ENCODE results near the gene OTUD3. TPM values are rescaled to one million over a fixed set of nuclear protein-coding genes. Genes with fewer than 3 reads are reported as not detected.
"Not testable (repeated sequence)": the region's sequence is repeated elsewhere in the genome, so short reads cannot be mapped to it uniquely, and the experiment has no call there.

OTUD3 gene
- total RNA-seq, 2 experiments from 2014 or later = 6.9 to 8.4 TPM

- intact Hi-C loops (cut with micrococcal nuclease) = no loop called here
- ChIA-PET POLR2A (no interaction called here), CTCF (interaction anchor here (1.0 to 2.9 kb wide), 3 partner anchors 230 to 291 kb away, joined by 3 to 32 read pairs (median 3); no protein-coding TSS in a partner anchor)
- Mint-ChIP-seq H3K4me1 (ENCODE audit: low read depth) (peaks cover 2% of the 10 kb centered on the region), H3K9me3 (no peaks in the 10 kb centered on the region), H3K27ac (no peak overlapping the region), H3K4me3 (no peak overlapping the region), H3K27me3 (no peaks in the 10 kb centered on the region), H3K36me3 (no peaks in the 10 kb centered on the region)
- DNase-seq = no peak
Measured at GRCh38 chr1:19922015-19922688, 40.0 kb downstream of the OTUD3 start.

GRCh38 chr1:19923137-19923952 is 41.1 kb downstream of the OTUD3 start, which contains the start of gene PLA2G2E:
TSS of gene PLA2G2E (minus strand) at chr1:19923617. CDS start at chr1:19923559, 58 bp downstream.
- CTCF ChIA-PET = no interaction called here
- H3K4me1 Mint-ChIP-seq (ENCODE audit: low read depth) = no peaks in the 10 kb centered on the region
- intact Hi-C loops (cut with micrococcal nuclease) = no loop called here
- no peaks in the 10 kb centered on the region for H3K9me3 Mint-ChIP-seq
- POLR2A ChIA-PET = no interaction called here
- H3K36me3 Mint-ChIP-seq = no peaks in the 10 kb centered on the region
- H3K27ac Mint-ChIP-seq = no peak within 1 kb of the TSS
- no peaks in the 10 kb centered on the region for H3K27me3 Mint-ChIP-seq
- H3K4me3 Mint-ChIP-seq = no peak within 1 kb of the TSS
- no peak for DNase-seq

- DNase-seq = no peak
- ChIA-PET CTCF (no interaction called here), POLR2A (no interaction called here)
- intact Hi-C loops (cut with micrococcal nuclease) = no loop called here
- no peaks in the 10 kb centered on the region for H3K27me3 Mint-ChIP-seq
- no peak overlapping the region for H3K4me3 Mint-ChIP-seq
- no peaks in the 10 kb centered on the region for H3K9me3 Mint-ChIP-seq
- H3K4me1 Mint-ChIP-seq (ENCODE audit: low read depth) = no peaks in the 10 kb centered on the region
- no peak overlapping the region for H3K27ac Mint-ChIP-seq
- no peaks in the 10 kb centered on the region for H3K36me3 Mint-ChIP-seq
Measured at GRCh38 chr1:19923953-19924346, 41.8 kb downstream of the OTUD3 start.

GRCh38 chr1:19925342-19926070 is 43.3 kb downstream of the OTUD3 start:
- no peaks in the 10 kb centered on the region for H3K4me1 Mint-ChIP-seq (ENCODE audit: low read depth)
- H3K27me3 Mint-ChIP-seq = no peaks in the 10 kb centered on the region
- CTCF ChIA-PET = interaction anchor here (0.7 to 0.8 kb wide), 2 partner anchors 7 to 44 kb away, joined by 3 read pairs; partner anchors contain the start of gene OTUD3
- DNase-seq = no peak
- intact Hi-C loops (cut with micrococcal nuclease) = no loop called here
- no peak overlapping the region for H3K27ac Mint-ChIP-seq
- peaks cover 11% of the 10 kb centered on the region for H3K9me3 Mint-ChIP-seq
- POLR2A ChIA-PET = no interaction called here
- H3K36me3 Mint-ChIP-seq = no peaks in the 10 kb centered on the region
- H3K4me3 Mint-ChIP-seq = no peak overlapping the region

- CTCF ChIA-PET = interaction anchor here (0.6 to 0.7 kb wide), 2 partner anchors 8 to 145 kb away, joined by 3 read pairs; no protein-coding TSS in a partner anchor
- H3K4me3 Mint-ChIP-seq = no peak overlapping the region
- no peak overlapping the region for H3K27ac Mint-ChIP-seq
- POLR2A ChIA-PET = no interaction called here
- intact Hi-C loops (cut with micrococcal nuclease) = no loop called here
- no peaks in the 10 kb centered on the region for H3K4me1 Mint-ChIP-seq (ENCODE audit: low read depth)
- H3K27me3 Mint-ChIP-seq = no peaks in the 10 kb centered on the region
- H3K36me3 Mint-ChIP-seq = no peaks in the 10 kb centered on the region
- DNase-seq = no peak
- H3K9me3 Mint-ChIP-seq = peaks cover 21% of the 10 kb centered on the region
Measured at GRCh38 chr1:19926296-19927129, 44.3 kb downstream of the OTUD3 start.

GRCh38 chr1:19927130-19927421 is 44.9 kb downstream of the OTUD3 start:
- H3K27ac Mint-ChIP-seq; H3K4me1 Mint-ChIP-seq (ENCODE audit: low read depth); POLR2A ChIA-PET; intact Hi-C loops (cut with micrococcal nuclease); DNase-seq; H3K27me3 Mint-ChIP-seq; H3K4me3 Mint-ChIP-seq; H3K36me3 Mint-ChIP-seq: not testable (repeated sequence)
- H3K9me3 Mint-ChIP-seq = peaks cover 27% of the 10 kb centered on the region
- CTCF ChIA-PET = interaction anchor here (1.0 kb wide), 1 partner anchor 9 kb away, joined by 3 read pairs; no protein-coding TSS in a partner anchor

- H3K4me1 Mint-ChIP-seq (ENCODE audit: low read depth) = no peaks in the 10 kb centered on the region
- H3K27me3 Mint-ChIP-seq = no peaks in the 10 kb centered on the region
- intact Hi-C loops (cut with micrococcal nuclease) = no loop called here
- H3K27ac Mint-ChIP-seq = no peak overlapping the region
- CTCF ChIA-PET = no interaction called here
- no peak overlapping the region for H3K4me3 Mint-ChIP-seq
- peaks cover 41% of the 10 kb centered on the region for H3K9me3 Mint-ChIP-seq
- peaks cover 8% of the 10 kb centered on the region for H3K36me3 Mint-ChIP-seq
- DNase-seq = no peak
- POLR2A ChIA-PET = no interaction called here
Measured at GRCh38 chr1:19932866-19933265, 50.7 kb downstream of the OTUD3 start.

GRCh38 chr1:19934336-19934735 is 52.1 kb downstream of the OTUD3 start:
- peaks cover 39% of the 10 kb centered on the region for H3K9me3 Mint-ChIP-seq
- H3K4me1 Mint-ChIP-seq (ENCODE audit: low read depth) = no peaks in the 10 kb centered on the region
- peaks cover 8% of the 10 kb centered on the region for H3K36me3 Mint-ChIP-seq
- no peak for DNase-seq
- POLR2A ChIA-PET = no interaction called here
- no peak overlapping the region for H3K4me3 Mint-ChIP-seq
- CTCF ChIA-PET = interaction anchor here (0.7 kb wide), 1 partner anchor 17 kb away, joined by 6 read pairs; no protein-coding TSS in a partner anchor
- no peaks in the 10 kb centered on the region for H3K27me3 Mint-ChIP-seq
- intact Hi-C loops (cut with micrococcal nuclease) = no loop called here
- H3K27ac Mint-ChIP-seq = no peak overlapping the region

- no peak overlapping the region for H3K27ac Mint-ChIP-seq
- peaks cover 23% of the 10 kb centered on the region for H3K9me3 Mint-ChIP-seq
- no peak overlapping the region for H3K4me3 Mint-ChIP-seq
- ChIA-PET CTCF (no interaction called here), POLR2A (no interaction called here)
- H3K4me1 Mint-ChIP-seq (ENCODE audit: low read depth) = no peaks in the 10 kb centered on the region
- DNase-seq = no peak
- intact Hi-C loops (cut with micrococcal nuclease) = no loop called here
- H3K36me3 Mint-ChIP-seq = peaks cover 8% of the 10 kb centered on the region
- H3K27me3 Mint-ChIP-seq = no peaks in the 10 kb centered on the region
Measured at GRCh38 chr1:19936061-19936750, 54.0 kb downstream of the OTUD3 start.

- POLR2A ChIA-PET = no interaction called here
- H3K27me3 Mint-ChIP-seq = no peaks in the 10 kb centered on the region
- no peak overlapping the region for H3K27ac Mint-ChIP-seq
- H3K36me3 Mint-ChIP-seq = no peaks in the 10 kb centered on the region
- CTCF ChIA-PET = interaction anchor here (3.0 kb wide), 1 partner anchor 21 kb away, joined by 7 read pairs; no protein-coding TSS in a partner anchor
- intact Hi-C loops (cut with micrococcal nuclease) = no loop called here
- H3K9me3 Mint-ChIP-seq = peaks cover 2% of the 10 kb centered on the region
- no peak for DNase-seq
- no peak overlapping the region for H3K4me3 Mint-ChIP-seq
- no peaks in the 10 kb centered on the region for H3K4me1 Mint-ChIP-seq (ENCODE audit: low read depth)
Measured at GRCh38 chr1:19938472-19938871, 56.3 kb downstream of the OTUD3 start.

GRCh38 chr1:19940486-19941205 is 58.5 kb downstream of the OTUD3 start:
- no peaks in the 10 kb centered on the region for H3K9me3 Mint-ChIP-seq
- intact Hi-C loops (cut with micrococcal nuclease) = no loop called here
- POLR2A ChIA-PET = no interaction called here
- H3K27ac Mint-ChIP-seq = no peak overlapping the region
- CTCF ChIA-PET = interaction anchor here (3.0 kb wide), 1 partner anchor 23 kb away, joined by 7 read pairs; no protein-coding TSS in a partner anchor
- H3K27me3 Mint-ChIP-seq = no peaks in the 10 kb centered on the region
- H3K4me1 Mint-ChIP-seq (ENCODE audit: low read depth) = no peaks in the 10 kb centered on the region
- H3K4me3 Mint-ChIP-seq = no peak overlapping the region
- H3K36me3 Mint-ChIP-seq = no peaks in the 10 kb centered on the region
- DNase-seq = no peak

All from activated CD4-positive, alpha-beta memory T cell treated with anti-CD3 and anti-CD28 coated beads for 36 hours (primary cell).